Keratinocyte (primary cell): ENCODE results near the gene RASGRP3.

ENCODE experiments used
- EZH2 ChIP-seq: IDR thresholded peaks from one replicate; pipeline ENCODE4 v1.6.1; 2012; ENCODE audit warnings: inconsistent platforms, mild to moderate bottlenecking, low read length, moderate library complexity
- TF ChIP-seq, protein P1 (sequence below), 3 experiments: IDR thresholded peaks in 1 of 3; conservative IDR thresholded peaks in 1 of 3; optimal IDR thresholded peaks in 1 of 3; 2 replicates in 2 of 3; 3 replicates in 1 of 3; pipeline versions ENCODE3 to v1.5.1; 2011; ENCODE audit warnings: low read length in 3 of 3, mild to moderate bottlenecking in 3 of 3, moderate library complexity in 2 of 3, control low read depth in 1 of 3, inconsistent platforms in 1 of 3; ENCODE audit not compliant: insufficient read depth in 2 of 3; ENCODE audit errors: extremely low read depth in 1 of 3

- TF ChIP-seq, protein P1, sequence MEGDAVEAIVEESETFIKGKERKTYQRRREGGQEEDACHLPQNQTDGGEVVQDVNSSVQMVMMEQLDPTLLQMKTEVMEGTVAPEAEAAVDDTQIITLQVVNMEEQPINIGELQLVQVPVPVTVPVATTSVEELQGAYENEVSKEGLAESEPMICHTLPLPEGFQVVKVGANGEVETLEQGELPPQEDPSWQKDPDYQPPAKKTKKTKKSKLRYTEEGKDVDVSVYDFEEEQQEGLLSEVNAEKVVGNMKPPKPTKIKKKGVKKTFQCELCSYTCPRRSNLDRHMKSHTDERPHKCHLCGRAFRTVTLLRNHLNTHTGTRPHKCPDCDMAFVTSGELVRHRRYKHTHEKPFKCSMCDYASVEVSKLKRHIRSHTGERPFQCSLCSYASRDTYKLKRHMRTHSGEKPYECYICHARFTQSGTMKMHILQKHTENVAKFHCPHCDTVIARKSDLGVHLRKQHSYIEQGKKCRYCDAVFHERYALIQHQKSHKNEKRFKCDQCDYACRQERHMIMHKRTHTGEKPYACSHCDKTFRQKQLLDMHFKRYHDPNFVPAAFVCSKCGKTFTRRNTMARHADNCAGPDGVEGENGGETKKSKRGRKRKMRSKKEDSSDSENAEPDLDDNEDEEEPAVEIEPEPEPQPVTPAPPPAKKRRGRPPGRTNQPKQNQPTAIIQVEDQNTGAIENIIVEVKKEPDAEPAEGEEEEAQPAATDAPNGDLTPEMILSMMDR (optimal IDR thresholded peaks at IDR 0.05 in 1 of 3, IDR thresholded peaks at IDR 0.05 in 1 of 3, conservative IDR thresholded peaks at IDR 0.05 in 1 of 3; ENCODE audit: extremely low read depth in 1 of 3, insufficient read depth in 2 of 3, low read length in 3 of 3) = no peak
- TF ChIP-seq EZH2 = no peak
Observed at GRCh38 chr2:33535421-33535820, 59.0 kb downstream of the RASGRP3 start.
